ENCODE results near the gene ATP11B.

ATP11B gene

DNA sequence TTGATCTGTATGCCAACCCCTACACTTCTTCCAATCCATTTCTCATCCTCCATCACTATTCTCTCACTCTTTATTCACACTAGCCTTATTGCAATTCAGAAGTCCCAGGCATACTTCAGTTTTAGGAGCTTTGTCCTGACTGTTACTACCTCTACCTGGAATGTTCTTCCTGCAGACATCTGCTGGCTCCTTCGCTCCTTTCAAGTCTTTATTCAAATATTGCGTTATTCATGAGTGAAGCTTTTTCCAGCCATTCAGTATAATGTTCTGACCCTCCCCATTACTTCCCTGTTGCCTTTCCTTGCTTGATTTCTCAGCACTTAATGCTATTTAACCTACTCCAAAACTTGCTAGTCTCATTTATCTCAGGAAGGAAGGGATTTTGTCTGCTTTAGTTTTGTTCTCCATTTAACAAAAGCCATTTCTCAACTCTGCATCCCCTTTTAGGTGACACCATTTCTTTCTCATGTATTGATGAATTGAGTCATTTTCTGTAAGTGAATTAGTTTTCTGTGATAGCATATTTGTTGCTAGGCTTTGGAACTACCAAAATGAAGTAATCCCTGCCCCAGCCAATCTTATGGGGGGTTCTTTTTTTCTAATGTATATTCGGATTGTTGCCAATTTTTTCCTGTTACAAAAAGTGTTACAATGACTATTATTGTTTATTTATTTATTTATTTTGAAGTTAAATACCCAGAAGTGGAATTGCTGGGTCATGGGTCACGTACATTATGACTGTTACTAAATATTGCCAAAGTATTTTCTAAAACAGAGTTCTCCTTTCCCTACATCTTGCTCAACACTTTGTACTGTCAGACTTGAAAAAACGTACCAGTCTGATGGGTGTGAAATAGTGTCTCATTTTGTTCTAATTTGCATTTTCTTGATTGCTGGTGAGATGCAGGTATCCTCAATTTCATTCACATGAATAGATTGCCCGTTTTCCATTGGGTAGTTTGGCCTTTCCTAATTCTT, 9.4 kb downstream of the ATP11B start:
- TF ChIP-seq, protein P1, sequence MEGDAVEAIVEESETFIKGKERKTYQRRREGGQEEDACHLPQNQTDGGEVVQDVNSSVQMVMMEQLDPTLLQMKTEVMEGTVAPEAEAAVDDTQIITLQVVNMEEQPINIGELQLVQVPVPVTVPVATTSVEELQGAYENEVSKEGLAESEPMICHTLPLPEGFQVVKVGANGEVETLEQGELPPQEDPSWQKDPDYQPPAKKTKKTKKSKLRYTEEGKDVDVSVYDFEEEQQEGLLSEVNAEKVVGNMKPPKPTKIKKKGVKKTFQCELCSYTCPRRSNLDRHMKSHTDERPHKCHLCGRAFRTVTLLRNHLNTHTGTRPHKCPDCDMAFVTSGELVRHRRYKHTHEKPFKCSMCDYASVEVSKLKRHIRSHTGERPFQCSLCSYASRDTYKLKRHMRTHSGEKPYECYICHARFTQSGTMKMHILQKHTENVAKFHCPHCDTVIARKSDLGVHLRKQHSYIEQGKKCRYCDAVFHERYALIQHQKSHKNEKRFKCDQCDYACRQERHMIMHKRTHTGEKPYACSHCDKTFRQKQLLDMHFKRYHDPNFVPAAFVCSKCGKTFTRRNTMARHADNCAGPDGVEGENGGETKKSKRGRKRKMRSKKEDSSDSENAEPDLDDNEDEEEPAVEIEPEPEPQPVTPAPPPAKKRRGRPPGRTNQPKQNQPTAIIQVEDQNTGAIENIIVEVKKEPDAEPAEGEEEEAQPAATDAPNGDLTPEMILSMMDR (IDR thresholded peaks at IDR 0.05; ENCODE audit: low read depth, low read length, poor library complexity, severe bottlenecking) = no peak
- TF ChIP-seq EZH2phosphoT487 (IDR thresholded peaks at IDR 0.05; ENCODE audit: borderline replicate concordance, low read length) = no peak
- H3F3A ChIP-seq (ENCODE audit: control insufficient read depth, insufficient read depth) = no peaks in the 10 kb centered on the region
- H3K79me2 ChIP-seq (ENCODE audit: control insufficient read depth, low read length) = peaks cover 93% of the 10 kb centered on the region
- no peaks in the 10 kb centered on the region for H3K9me2 ChIP-seq (replicated peaks; ENCODE audit: control insufficient read depth, low read length)
- H3K27me3 ChIP-seq (ENCODE audit: control insufficient read depth, low read length) = no peaks in the 10 kb centered on the region
- no peak overlapping the region for H3K27ac ChIP-seq (ENCODE audit: low read depth, low read length)
- H3K4me3 ChIP-seq (ENCODE audit: low read length) = no peak overlapping the region
- H3K4me2 ChIP-seq (ENCODE audit: low read length) = no peak overlapping the region
- peaks cover 8% of the 10 kb centered on the region for H3K4me1 ChIP-seq (ENCODE audit: control insufficient read depth, low read length)
- H4K20me1 ChIP-seq (ENCODE audit: control insufficient read depth, insufficient read depth, low read depth, low read length) = peaks cover 6% of the 10 kb centered on the region; the same call in 1 of the 2 replicates
- no peaks in the 10 kb centered on the region for H3K9me3 ChIP-seq (ENCODE audit: control insufficient read depth, insufficient read depth, low read length)
- no peaks in the 10 kb centered on the region for H3K36me3 ChIP-seq (ENCODE audit: control insufficient read depth, low read length)

DNA sequence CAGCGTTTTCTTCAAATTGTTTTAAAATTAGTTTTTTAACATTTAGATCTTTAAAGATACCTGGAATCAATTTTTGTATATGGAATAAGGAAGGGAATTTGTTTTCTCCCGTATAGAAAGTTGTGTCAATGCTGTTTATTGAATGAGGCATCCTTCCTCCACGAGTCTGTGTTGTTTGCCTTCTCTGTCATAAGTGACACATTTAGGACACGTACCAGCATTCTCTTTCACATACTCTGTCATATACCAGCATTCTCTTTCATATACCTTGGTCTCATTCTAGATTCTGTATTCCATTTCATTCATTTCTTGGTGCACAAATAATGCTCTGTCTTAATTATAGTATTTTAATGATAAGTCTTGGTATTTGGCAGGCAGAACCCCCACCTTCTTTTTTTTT, 10.3 kb downstream of the ATP11B start:
- H3K36me3 ChIP-seq (ENCODE audit: control insufficient read depth, low read length) = no peaks in the 10 kb centered on the region
- TF ChIP-seq EZH2phosphoT487 (IDR thresholded peaks at IDR 0.05; ENCODE audit: borderline replicate concordance, low read length) = no peak
- TF ChIP-seq, protein P1 (IDR thresholded peaks at IDR 0.05; ENCODE audit: low read depth, low read length, poor library complexity, severe bottlenecking) = no peak
- peaks cover 93% of the 10 kb centered on the region for H3K79me2 ChIP-seq (ENCODE audit: control insufficient read depth, low read length)
- no peaks in the 10 kb centered on the region for H3K27me3 ChIP-seq (ENCODE audit: control insufficient read depth, low read length)
- no peaks in the 10 kb centered on the region for H3K9me3 ChIP-seq (ENCODE audit: control insufficient read depth, insufficient read depth, low read length)
- no peak overlapping the region for H3K4me2 ChIP-seq (ENCODE audit: low read length)
- H3K9me2 ChIP-seq (replicated peaks; ENCODE audit: control insufficient read depth, low read length) = no peaks in the 10 kb centered on the region
- peaks cover 8% of the 10 kb centered on the region for H3K4me1 ChIP-seq (ENCODE audit: control insufficient read depth, low read length)
- peaks cover 6% of the 10 kb centered on the region; the same call in 1 of the 2 replicates for H4K20me1 ChIP-seq (ENCODE audit: control insufficient read depth, insufficient read depth, low read depth, low read length)
- H3F3A ChIP-seq (ENCODE audit: control insufficient read depth, insufficient read depth) = no peaks in the 10 kb centered on the region
- no peak overlapping the region for H3K27ac ChIP-seq (ENCODE audit: low read depth, low read length)
- H3K4me3 ChIP-seq (ENCODE audit: low read length) = no peak overlapping the region

DNA sequence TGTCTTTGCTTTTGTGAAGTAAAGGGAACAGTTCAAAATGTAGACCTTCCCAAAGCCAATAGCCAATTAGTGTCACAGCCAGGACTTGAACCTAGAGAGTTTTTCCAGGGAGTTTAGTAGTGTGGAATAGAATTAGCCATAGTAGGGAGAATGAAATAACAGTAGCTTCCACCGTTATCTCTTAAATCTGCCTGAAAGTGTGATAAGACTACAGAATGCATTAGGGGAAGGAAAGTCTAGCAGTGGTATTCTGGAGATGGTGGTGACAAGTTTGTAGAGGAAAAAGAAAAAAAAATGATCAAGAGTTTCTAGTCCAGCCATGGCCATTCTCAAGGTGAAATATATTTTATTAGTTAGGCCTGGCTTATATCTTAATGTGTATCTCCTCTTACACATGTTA, 13.8 kb downstream of the ATP11B start:
- H3K9me3 ChIP-seq (ENCODE audit: control insufficient read depth, insufficient read depth, low read length) = no peaks in the 10 kb centered on the region
- peaks cover 93% of the 10 kb centered on the region for H3K79me2 ChIP-seq (ENCODE audit: control insufficient read depth, low read length)
- no peaks in the 10 kb centered on the region for H3K9me2 ChIP-seq (replicated peaks; ENCODE audit: control insufficient read depth, low read length)
- peaks cover 7% of the 10 kb centered on the region for H3K4me1 ChIP-seq (ENCODE audit: control insufficient read depth, low read length)
- H3K27ac ChIP-seq (ENCODE audit: low read depth, low read length) = no peak overlapping the region
- no peak for TF ChIP-seq EZH2phosphoT487 (IDR thresholded peaks at IDR 0.05; ENCODE audit: borderline replicate concordance, low read length)
- TF ChIP-seq, protein P1 (IDR thresholded peaks at IDR 0.05; ENCODE audit: low read depth, low read length, poor library complexity, severe bottlenecking) = no peak
- no peak overlapping the region for H3K4me2 ChIP-seq (ENCODE audit: low read length)
- no peaks in the 10 kb centered on the region for H3F3A ChIP-seq (ENCODE audit: control insufficient read depth, insufficient read depth)
- peaks cover 10% of the 10 kb centered on the region; the same call in 1 of the 2 replicates for H4K20me1 ChIP-seq (ENCODE audit: control insufficient read depth, insufficient read depth, low read depth, low read length)
- H3K4me3 ChIP-seq (ENCODE audit: low read length) = no peak overlapping the region
- no peaks in the 10 kb centered on the region for H3K27me3 ChIP-seq (ENCODE audit: control insufficient read depth, low read length)
- no peaks in the 10 kb centered on the region for H3K36me3 ChIP-seq (ENCODE audit: control insufficient read depth, low read length)
